Hepatic stellate cell (primary cell): ENCODE results near the gene SECTM1.

Experiments used
- DNase-seq: peaks from one replicate; pipeline ENCODE4 v3.0.0; 2011; ENCODE audit warnings: low spot score

The SECTM1 gene

GRCh38 chr17:82278786-82279391 is 54.7 kb downstream of the SECTM1 start:
- no peak for DNase-seq

- no peak for DNase-seq
Measured at GRCh38 chr17:82278308-82278707, 55.3 kb downstream of the SECTM1 start.

- no peak for DNase-seq
Measured at GRCh38 chr17:82277851-82278250, 55.7 kb downstream of the SECTM1 start.

GRCh38 chr17:82276938-82277337 is 56.6 kb downstream of the SECTM1 start:
- no peak for DNase-seq

GRCh38 chr17:82275326-82275725 is 58.2 kb downstream of the SECTM1 start:
- DNase-seq = no peak

GRCh38 chr17:82274134-82275020 is 59.2 kb downstream of the SECTM1 start:
- DNase-seq = no peak

GRCh38 chr17:82273327-82274133 is 60.0 kb downstream of the SECTM1 start, which contains the start of gene CSNK1D:
CSNK1D (minus strand) TSS chr17:82273700; CDS start chr17:82273381, 319 bp downstream.
- DNase-seq = peak; percentile 97

- no peak for DNase-seq
Measured at GRCh38 chr17:82272495-82273326, 60.9 kb downstream of the SECTM1 start.

- DNase-seq = no peak
Measured at GRCh38 chr17:82271401-82271800, 62.2 kb downstream of the SECTM1 start.
